GM19351 (cell line): ENCODE measurements around the gene ZCCHC24.

Source experiments
- ATAC-seq: cut with Tn5 transposase; IDR thresholded peaks from one replicate; pipeline ENCODE4 v1.9.1; 2021; ENCODE audit warnings: mild to moderate bottlenecking, moderate library complexity; ENCODE audit not compliant: unreplicated experiment

The ZCCHC24 gene

GRCh38 chr10:79401015-79401921 lies 44.2 kb downstream of the ZCCHC24 start:
- no peak for ATAC-seq

DNA sequence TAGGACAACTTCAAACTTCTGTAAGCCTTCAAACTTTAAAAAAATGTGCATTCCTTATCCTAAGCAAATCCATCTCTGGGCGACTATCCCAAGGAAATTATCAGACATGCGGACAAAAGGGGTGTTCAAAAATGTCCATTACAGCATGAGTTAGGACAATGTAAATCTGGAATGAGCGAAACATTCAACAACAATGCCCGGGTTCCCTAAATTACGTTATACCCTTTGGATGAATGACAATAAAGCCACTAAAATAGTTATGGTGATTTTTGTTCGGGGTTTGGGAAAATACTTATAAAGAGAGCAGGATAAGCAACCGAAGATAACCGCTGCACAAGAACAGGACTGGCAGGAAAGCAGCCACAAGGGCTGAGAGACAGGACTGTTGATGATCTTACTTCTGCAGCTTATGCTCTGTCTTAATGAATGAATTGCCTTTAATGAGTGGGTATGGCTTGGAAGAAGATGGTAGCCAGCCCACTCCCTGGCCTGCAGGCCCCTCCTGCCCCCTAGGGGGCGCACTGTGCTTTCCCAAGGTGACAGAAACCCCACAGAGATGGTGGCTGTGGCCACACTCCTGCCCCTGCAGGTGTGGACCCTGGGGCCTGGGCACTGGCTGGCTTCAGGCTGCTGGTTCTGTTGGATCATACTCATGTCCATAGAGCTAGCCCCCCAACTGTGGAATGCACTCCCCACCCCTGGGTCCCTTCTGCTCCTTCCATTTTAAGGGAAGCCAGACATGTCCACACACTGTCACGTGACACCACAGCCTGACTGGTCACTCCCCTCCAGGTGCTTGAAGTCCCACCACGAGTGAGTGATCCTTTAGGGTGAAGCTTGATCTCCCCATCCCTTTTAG lies 45.0 kb downstream of the ZCCHC24 start:
- peak; percentile 86 for ATAC-seq

GRCh38 chr10:79399223-79399831 lies 46.1 kb downstream of the ZCCHC24 start:
- no peak for ATAC-seq

GRCh38 chr10:79398642-79399041 lies 46.8 kb downstream of the ZCCHC24 start:
- no peak for ATAC-seq

DNA sequence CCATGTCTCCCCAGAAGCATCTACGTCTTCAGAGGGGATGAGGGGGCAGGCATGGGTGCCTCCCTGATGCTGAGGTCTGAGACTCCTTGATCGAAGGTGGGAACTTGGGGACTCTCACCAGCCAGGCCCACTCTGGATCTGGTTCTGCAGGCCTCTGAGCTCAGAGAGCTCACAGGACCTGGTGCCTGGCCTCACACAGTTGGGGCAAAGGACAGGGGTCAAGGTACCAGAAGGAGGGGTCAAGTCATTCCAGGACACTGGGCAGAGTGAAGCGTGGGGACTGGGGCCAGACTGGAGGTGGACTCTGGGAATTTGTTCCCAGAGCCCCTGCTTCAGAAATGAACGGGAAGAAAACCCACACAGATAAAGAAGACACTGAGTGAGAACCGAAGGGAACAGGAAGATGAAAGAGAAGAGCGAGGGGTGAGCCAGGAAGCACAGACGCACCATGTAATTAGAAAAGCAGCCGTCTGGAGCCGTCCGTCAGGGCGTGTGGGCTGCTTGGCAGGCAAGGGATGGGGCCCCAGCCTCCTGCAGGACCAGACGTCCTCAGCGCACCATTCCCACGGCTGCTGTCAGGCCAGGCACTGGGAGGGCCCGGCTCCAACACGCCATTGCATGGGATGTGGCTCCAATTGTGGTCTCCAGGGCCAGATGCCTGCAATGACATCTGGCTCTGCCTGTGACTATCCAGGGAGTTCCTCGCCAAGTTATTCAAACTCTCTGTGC lies 47.7 kb downstream of the ZCCHC24 start:
- ATAC-seq = no peak

- ATAC-seq = no peak
These were observed 48.4 kb downstream of the ZCCHC24 start for GRCh38 chr10:79397051-79397450.

DNA sequence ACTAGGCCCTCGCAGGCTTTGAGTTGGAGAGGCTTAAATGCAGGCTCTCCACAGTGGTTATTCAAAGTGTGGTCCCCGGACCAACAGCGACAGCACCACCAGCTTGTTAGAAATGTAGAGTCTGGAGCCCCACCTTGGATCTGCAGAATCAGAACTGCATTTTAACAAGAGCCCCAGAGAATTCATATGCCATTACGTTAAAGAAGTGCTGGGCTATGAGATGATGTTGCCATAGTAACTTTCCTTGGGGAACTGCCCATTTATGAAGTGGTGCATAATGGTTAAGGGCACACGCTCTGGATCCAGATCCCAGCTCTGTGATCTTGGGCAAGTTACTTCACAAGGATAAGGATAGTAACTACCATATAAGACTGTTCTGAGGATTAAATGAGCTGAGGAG lies 48.9 kb downstream of the ZCCHC24 start:
- ATAC-seq = no peak

GRCh38 chr10:79394664-79395063 lies 50.8 kb downstream of the ZCCHC24 start:
- no peak for ATAC-seq

DNA sequence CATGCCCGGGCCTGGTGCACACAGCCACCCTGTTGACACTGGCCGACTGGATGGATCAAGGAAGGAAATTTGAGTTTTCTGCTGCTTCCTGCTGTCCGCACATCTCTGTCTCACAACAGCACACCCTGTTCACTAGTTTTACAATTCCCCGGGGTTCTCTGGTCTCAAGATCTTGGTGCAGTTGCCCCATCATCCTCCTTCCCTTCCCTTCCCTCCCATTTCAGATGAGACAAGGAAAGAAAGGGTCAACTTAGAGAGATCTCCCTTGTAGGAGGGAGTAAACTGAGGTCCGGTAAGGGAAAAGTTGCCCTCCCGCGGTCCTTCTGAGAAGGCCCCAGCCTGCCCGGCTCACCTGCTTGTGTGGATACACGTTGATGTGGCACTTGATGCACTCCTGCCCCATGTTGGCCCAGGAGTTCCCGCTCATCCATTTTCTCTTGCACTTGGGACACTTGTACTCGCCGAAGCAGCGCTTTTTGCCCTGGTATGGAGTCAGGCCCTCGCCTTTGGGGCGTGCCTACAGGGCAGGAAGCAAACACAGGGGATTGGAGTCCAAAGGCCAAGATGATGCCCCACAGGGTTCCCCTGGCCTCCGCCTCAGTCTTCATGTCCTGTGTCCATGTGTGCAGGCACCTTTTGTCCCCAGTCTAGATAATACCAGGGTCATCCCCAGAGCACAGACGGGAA lies 51.4 kb downstream of the ZCCHC24 start:
- no peak for ATAC-seq

DNA sequence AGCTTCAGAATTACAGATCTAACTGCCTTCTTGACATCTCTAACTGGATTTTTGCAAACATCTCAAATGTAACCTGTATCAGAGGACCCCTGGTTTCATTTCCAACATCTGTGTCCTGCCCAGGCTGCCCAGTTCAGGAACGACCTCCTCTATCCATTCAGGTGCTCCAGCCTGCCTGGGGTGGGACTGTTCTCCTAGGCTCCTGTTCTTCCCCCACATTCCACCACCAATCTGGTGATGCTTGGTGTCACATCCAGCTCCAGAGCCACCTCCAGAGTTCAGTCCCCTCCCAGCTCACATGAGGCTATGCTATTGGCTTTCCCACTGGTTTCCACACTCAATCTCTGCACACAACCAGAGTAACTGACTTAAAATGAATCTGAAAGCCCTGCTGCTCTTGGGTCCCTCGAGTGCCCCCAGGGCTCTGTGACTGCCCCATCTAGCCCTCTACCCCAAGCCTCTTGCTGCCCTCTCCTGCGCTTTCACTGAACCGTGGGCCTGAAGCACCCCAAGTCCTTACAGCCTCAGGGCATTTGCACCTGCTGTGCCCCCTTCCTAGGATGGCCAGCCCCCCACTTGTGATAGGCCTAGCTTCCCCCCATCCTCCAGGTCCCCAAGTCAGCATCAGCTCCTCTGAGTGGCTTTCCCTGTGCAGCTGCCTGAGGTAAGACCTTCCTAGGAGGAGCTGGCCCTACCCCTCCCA lies 52.1 kb downstream of the ZCCHC24 start:
- ATAC-seq = no peak

DNA sequence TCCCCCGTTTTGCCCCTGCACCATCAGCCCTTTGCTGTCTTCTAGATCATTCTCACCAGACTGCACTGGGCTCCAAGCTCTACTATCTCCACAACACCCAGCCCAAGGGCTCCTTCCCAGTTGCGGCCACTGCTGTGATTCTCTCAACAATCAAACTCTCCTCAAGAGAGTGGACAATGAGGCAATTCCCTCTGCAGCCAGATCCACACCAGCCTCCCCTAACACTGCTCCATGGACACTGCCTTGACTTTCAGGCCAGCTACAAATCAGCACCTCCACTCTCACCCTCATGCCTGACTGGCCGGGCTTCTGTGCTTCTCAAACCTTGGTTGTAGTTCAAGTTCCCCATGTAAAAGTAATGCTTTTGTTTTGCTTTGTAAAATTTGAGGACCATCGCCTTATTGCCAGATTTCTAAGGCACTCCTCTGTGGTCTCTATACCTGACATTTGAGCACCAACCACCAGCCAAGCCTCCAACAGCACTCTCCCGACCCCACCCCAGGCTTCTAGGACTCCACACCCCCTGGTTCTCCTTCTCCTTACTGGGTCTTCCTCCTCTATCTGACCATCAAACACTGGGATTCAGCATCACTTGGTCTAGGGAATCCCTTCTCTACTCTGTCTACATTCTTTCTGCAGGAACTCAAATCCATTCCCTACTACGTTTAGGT lies 52.8 kb downstream of the ZCCHC24 start:
- no peak for ATAC-seq

- no peak for ATAC-seq
These were observed 53.4 kb downstream of the ZCCHC24 start for GRCh38 chr10:79392020-79392398.

DNA sequence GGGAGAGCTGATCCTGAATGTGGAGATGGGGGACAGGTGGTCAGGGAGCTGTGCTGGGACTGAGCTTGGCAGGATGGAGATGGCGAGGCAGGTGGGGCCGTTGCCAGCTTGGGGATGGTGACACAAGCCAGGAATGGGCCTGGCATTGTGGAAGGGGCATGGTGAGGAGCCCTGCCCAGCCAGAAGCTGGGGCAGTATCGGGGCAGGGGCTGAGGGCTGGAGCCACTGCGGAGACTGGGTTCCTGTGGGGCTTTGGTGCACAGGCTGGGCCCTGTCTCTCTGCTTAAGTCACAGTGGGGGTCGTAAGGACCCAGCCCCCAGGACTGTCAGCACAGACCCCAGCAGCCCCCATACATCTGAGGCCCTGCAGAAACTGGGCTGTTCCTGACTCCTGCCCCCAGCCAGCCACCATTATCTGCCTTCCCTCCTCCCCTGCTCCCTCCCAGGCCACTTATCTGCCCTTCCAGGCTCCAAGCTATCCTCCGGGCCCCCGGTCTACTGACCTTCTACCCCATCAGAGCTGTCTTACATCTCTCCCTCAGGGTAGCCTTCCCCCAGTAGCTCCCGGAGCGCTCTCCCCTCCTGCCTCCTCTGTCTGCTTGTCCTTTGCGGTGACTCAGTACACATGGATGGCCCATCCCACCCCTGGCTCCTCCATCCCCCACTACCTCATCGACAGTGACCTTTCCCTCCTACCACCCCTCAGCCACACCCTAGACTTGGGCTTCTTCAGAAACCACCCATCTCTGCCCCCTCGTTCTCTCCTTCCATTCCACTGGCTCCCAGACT lies 54.0 kb downstream of the ZCCHC24 start:
- ATAC-seq = no peak

GRCh38 chr10:79390551-79391229 lies 54.7 kb downstream of the ZCCHC24 start:
- no peak for ATAC-seq

DNA sequence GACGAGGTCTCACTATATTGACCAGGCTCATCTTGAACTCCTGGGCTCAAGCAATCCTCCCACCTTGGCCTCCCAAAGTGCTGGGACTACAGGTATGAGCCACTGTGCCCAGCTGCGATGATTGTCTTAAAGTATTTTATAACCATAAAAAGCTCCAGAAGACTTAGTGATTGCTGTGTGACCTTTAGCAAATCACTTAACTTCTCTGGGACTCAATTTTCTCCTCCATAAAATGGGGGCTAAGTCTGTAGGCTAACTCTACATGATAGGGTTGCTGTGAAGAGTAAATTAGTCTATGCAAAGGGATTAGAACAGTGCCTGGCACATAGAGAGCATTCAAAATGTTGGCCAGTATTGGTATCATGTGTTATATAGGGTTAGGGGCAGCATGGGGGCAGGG lies 55.4 kb downstream of the ZCCHC24 start:
- ATAC-seq = no peak

GRCh38 chr10:79387974-79388850 lies 57.2 kb downstream of the ZCCHC24 start:
- ATAC-seq = no peak

- ATAC-seq = no peak
These were observed 57.9 kb downstream of the ZCCHC24 start for GRCh38 chr10:79387466-79387973.
